K562 (cell line): ENCODE results near the gene MLLT1. TPM values are rescaled to one million over a fixed set of nuclear protein-coding genes. Genes with fewer than 3 reads are reported as not detected.

Source experiments
- ATAC-seq: fragments of 200-7000 bp; cut with Tn5 transposase; 3 replicates; pipeline ENCODE4 v1.9.1; 2020; ENCODE audit warnings: moderate library complexity
- BruUV-seq: library from RNA; stranded (reverse); fragments of 400-500 nt; replicated peaks from 2 replicates; lab custom pipeline; 2021; lab: Mats Ljungman, UMichigan
- CTCF ChIA-PET: fragments of 300-600 bp; formaldehyde crosslinking; extraction: SDS; loops from one replicate; lab custom pipeline; 2021; ENCODE audit warnings: low intra/inter-chr PET ratio; lab: Yijun Ruan, JAX
- POLR2A ChIA-PET: fragments of 300-600, 350-650 bp; sonication (Branson Sonifier 250); formaldehyde crosslinking; extraction: SDS; loops from one replicate; lab custom pipeline; 2021; ENCODE audit warnings: antibody characterized with exemption, inconsistent platforms; lab: Yijun Ruan, JAX
- DNase-seq, 4 experiments: peaks; one replicate each; pipeline versions ENCODE4 v3.0.0 to v3.0.0-alpha.2; 2011 to 2018; ENCODE audit warnings: low spot score in 3 of 4, mixed read lengths in 3 of 4; ENCODE audit errors: extremely low read depth in 1 of 4
- FAIRE-seq: peaks from 2 replicates; lab custom pipeline; 2011; peaks lifted over from hg19 to GRCh38; lab: Jason Lieb, UNC
- H2AFZ ChIP-seq: 2 replicates; pipeline ENCODE4 v1.6.0; 2011; ENCODE audit warnings: low read depth, low read length, control low read depth, inconsistent platforms
- H3K27ac ChIP-seq: fragments of 200-600 bp; 3 replicates; pipeline ENCODE4 v1.8.0; 2011; ENCODE audit warnings: low read depth, mild to moderate bottlenecking, control low read depth, inconsistent platforms, low read length, moderate library complexity, mixed read lengths; ENCODE audit errors: extremely low read depth
- H3K27me3 ChIP-seq, 2 experiments: fragments of 300-600 bp in 1 of 2; 2 replicates in 1 of 2; 3 replicates in 1 of 2; pipeline versions ENCODE4 v1.6.0 to v1.8.0; 2011; ENCODE audit warnings: inconsistent platforms in 2 of 2, low read length in 2 of 2, mild to moderate bottlenecking in 1 of 2, mixed read lengths in 1 of 2, moderate library complexity in 1 of 2; ENCODE audit not compliant: control insufficient read depth in 2 of 2, insufficient read depth in 2 of 2
- H3K36me3 ChIP-seq: fragments of 300-600 bp; 3 replicates; pipeline ENCODE4 v1.8.0; 2011; ENCODE audit warnings: mild to moderate bottlenecking, low read length, inconsistent platforms; ENCODE audit not compliant: control insufficient read depth, insufficient read depth
- H3K4me1 ChIP-seq, 2 experiments: fragments of 200-600 bp in 1 of 2; replicated peaks in 1 of 2; 2 replicates in 1 of 2; 3 replicates in 1 of 2; pipeline versions ENCODE4 v1.5.1 to v1.8.0; 2011; ENCODE audit warnings: inconsistent platforms in 2 of 2, low read length in 2 of 2, mild to moderate bottlenecking in 1 of 2, mixed read lengths in 1 of 2, moderate library complexity in 1 of 2; ENCODE audit not compliant: control insufficient read depth in 2 of 2, insufficient read depth in 2 of 2
- H3K4me2 ChIP-seq: 2 replicates; pipeline ENCODE4 v1.6.1; 2011; ENCODE audit warnings: low read length, control low read depth, inconsistent platforms, mixed read lengths; ENCODE audit not compliant: insufficient read depth
- H3K4me3 ChIP-seq: fragments of 200-600 bp; sonication (generic), shearing (Covaris generic); 2 replicates; pipeline ENCODE4 v1.5.1; 2016; ENCODE audit warnings: control low read depth, inconsistent platforms
- H3K79me2 ChIP-seq: fragments of 200-600 bp; 3 replicates; pipeline ENCODE4 v1.8.0; 2011; ENCODE audit warnings: low read length, inconsistent platforms; ENCODE audit not compliant: control insufficient read depth, insufficient read depth
- H3K9ac ChIP-seq, 2 experiments: 2 replicates each; pipeline versions ENCODE4 v1.6.0 to v1.6.1; 2011; ENCODE audit warnings: low read depth in 2 of 2, low read length in 2 of 2, control low read depth in 1 of 2, inconsistent platforms in 1 of 2, mild to moderate bottlenecking in 1 of 2, mixed read lengths in 1 of 2; ENCODE audit not compliant: insufficient read depth in 1 of 2
- H3K9me1 ChIP-seq: one replicate; pipeline ENCODE4 v1.6.0; 2011; ENCODE audit warnings: inconsistent platforms, mild to moderate bottlenecking, low read length, moderate library complexity; ENCODE audit not compliant: control insufficient read depth, insufficient read depth
- H3K9me3 ChIP-seq: replicated peaks from 2 replicates; pipeline ENCODE4 v1.5.1; 2011; ENCODE audit warnings: low read depth, low read length, inconsistent platforms; ENCODE audit not compliant: control insufficient read depth, insufficient read depth
- H4K20me1 ChIP-seq: replicated peaks from 2 replicates; pipeline ENCODE4 v1.6.1; 2011; ENCODE audit warnings: low read length, inconsistent platforms, mixed read lengths; ENCODE audit not compliant: control insufficient read depth, insufficient read depth
- ARID4B ChIP-seq: sonication (generic); formaldehyde crosslinking; IDR thresholded peaks from 2 replicates; pipeline ENCODE4 v1.8.0; 2022; ENCODE audit warnings: mild to moderate bottlenecking, missing genetic modification reagents
- BCOR ChIP-seq: fragments of 450-650 bp; IDR thresholded peaks from 2 replicates; pipeline ENCODE4 v1.6.1; 2016
- ELK1 ChIP-seq: sonication (generic); formaldehyde crosslinking; IDR thresholded peaks from 2 replicates; pipeline ENCODE4 v1.8.1; 2022; ENCODE audit warnings: missing genetic modification reagents
- EP300 ChIP-seq: IDR thresholded peaks from 2 replicates; pipeline ENCODE4 v1.6.1; 2012; ENCODE audit warnings: low read length, improper control_type of control experiment
- FOS ChIP-seq: IDR thresholded peaks from 3 replicates; pipeline ENCODE4 v1.6.1; 2011; ENCODE audit not compliant: insufficient read length; ENCODE audit errors: extremely low read depth
- FOXJ2 ChIP-seq: fragments of 200-800 bp; sonication (Bioruptor generic); IDR thresholded peaks from 2 replicates; pipeline ENCODE4 v1.6.1; 2016; ENCODE audit warnings: missing genetic modification characterization, missing compliant biosample characterization
- MXD1 ChIP-seq: fragments of 250-450 bp; sonication (Bioruptor Pico); IDR thresholded peaks from 2 replicates; pipeline ENCODE4 v1.8.0; 2021; ENCODE audit warnings: borderline replicate concordance, mild to moderate bottlenecking, moderate library complexity; ENCODE audit not compliant: poor library complexity, severe bottlenecking
- NELFE ChIP-seq: IDR thresholded peaks from 2 replicates; pipeline ENCODE4 v1.6.1; 2011; ENCODE audit warnings: mild to moderate bottlenecking; ENCODE audit not compliant: insufficient read depth, insufficient read length
- NKRF ChIP-seq: fragments of 450-650 bp; IDR thresholded peaks from 2 replicates; pipeline ENCODE4 v1.6.1; 2016; ENCODE audit warnings: borderline replicate concordance
- SAFB ChIP-seq: fragments of 200-400 bp; formaldehyde crosslinking; IDR thresholded peaks from 2 replicates; pipeline ENCODE4 v1.6.1; 2017; ENCODE audit warnings: low read depth, low read length, borderline replicate concordance
- USF1 ChIP-seq: sonication (generic); formaldehyde crosslinking; IDR thresholded peaks from 2 replicates; pipeline ENCODE4 v1.9.0; 2022; ENCODE audit warnings: mild to moderate bottlenecking, missing genetic modification reagents
- ZBTB33 ChIP-seq: sonication (generic); formaldehyde crosslinking; IDR thresholded peaks from 2 replicates; pipeline ENCODE4 v1.8.1; 2023; ENCODE audit warnings: mild to moderate bottlenecking, missing genetic modification reagents
- WGBS: fragments of 100-300 bp; shearing (Covaris generic); methylation state at CpG from one replicate; pipeline ENCODE4 v1.1.6; 2016; ENCODE audit warnings: low coverage, mixed read lengths; ENCODE audit not compliant: insufficient coverage; ENCODE audit errors: missing lambda C conversion rate; 5-methylcytosine and 5-hydroxymethylcytosine counted together
- in situ Hi-C: fragments of 300-500 bp; cut with MboI; formaldehyde crosslinking; loops from 4 replicates; pipeline ENCODE4 v1.15.0; 2018; ENCODE audit warnings: inconsistent platforms, mixed read lengths
- intact Hi-C: fragments of 100-400 bp; cut with micrococcal nuclease; formaldehyde crosslinking; loops from 2 replicates; pipeline ENCODE4 v1.14.2; 2022
- polyA plus RNA-seq, 8 experiments: library from polyadenylated mRNA; depleted of rRNA in 4 of 8; stranded (reverse) in 5 of 8; unstranded in 3 of 8; fragments of >200 nt; fragmentation: Nextera tagmentation in 2 of 8; fragmentation: Illumina TruSeq in 1 of 8; extraction: Ambion mirVana in 2 of 8; extraction: Trizol in 1 of 8; gene quantifications; 2 replicates each; pipeline versions ENCODE4 v1.2.1 to v1.2.3, GENCODE V29; 2011 to 2014; ENCODE audit warnings: inconsistent platforms in 1 of 8, missing spikeins in 1 of 8
- total RNA-seq, 7 experiments: library from RNA; depleted of rRNA in 6 of 7; stranded (reverse); fragments of >200 nt in 6 of 7; fragmentation: Illumina TruSeq in 2 of 7; extraction: Trizol in 2 of 7; gene quantifications; 2 replicates each; pipeline versions ENCODE4 v1.2.1 to v1.2.3, GENCODE V29; 2011 to 2021; ENCODE audit warnings: low replicate concordance in 1 of 7

MLLT1 gene
- total and polyA plus RNA-seq, 9 of the 15 experiments (the other 6 are each of a cell fraction or from before 2014, with no cell fraction given) = 0.23 to 63.5 (median 15.4) TPM

GRCh38 chr19:6247007-6247288 lies 32.8 kb downstream of the MLLT1 start:
- Histone ChIP-seq H3K4me2 (no peak overlapping the region), H3K27me3 (no peaks in the 10 kb centered on the region), H3K4me3 (no peak overlapping the region), H3K9me1 (peaks cover 3% of the 10 kb centered on the region), H3K9me3 (no peaks in the 10 kb centered on the region), H3K36me3 (peaks cover 28% of the 10 kb centered on the region; the same call in 2 of the 3 replicates), H3K9ac (no peak overlapping the region; a peak in 1 of 4 replicates), H3K79me2 (peaks cover 90% of the 10 kb centered on the region), H3K27ac (no peak overlapping the region), H4K20me1 (peaks cover 5% of the 10 kb centered on the region; the same call in 1 of the 2 replicates), H2AFZ (no peak overlapping the region), H3K4me1 (peaks cover 9 to 12% of the 10 kb centered on the region in 2 experiments; a peak in 4 of 5 replicates)
- no peak for DNase-seq
- 91% methylated on average over 7 of the region's 7 CpGs for WGBS
- intact Hi-C loops (no loop called here), in situ Hi-C loops (no loop called here)
- no TSS peak for BruUV-seq
- FAIRE-seq = no peak
- CTCF ChIA-PET = no interaction called here
- no peak for ATAC-seq
- POLR2A ChIA-PET = no interaction called here
- no peak for TF ChIP-seq NELFE
- no peak for TF ChIP-seq MXD1 (CRISPR knock-in tag)
- no peak for TF ChIP-seq BCOR
- TF ChIP-seq NKRF = no peak
- no peak for TF ChIP-seq USF1 (CRISPR knock-in tag)
- no peak for TF ChIP-seq ZBTB33 (CRISPR knock-in tag)
- no peak for TF ChIP-seq FOXJ2
- no peak for TF ChIP-seq FOS
- TF ChIP-seq ELK1 (CRISPR knock-in tag) = no peak
- no peak for TF ChIP-seq SAFB
- TF ChIP-seq EP300 = no peak
- no peak for TF ChIP-seq ARID4B (CRISPR knock-in tag)
